ENCODE results near the gene LYPD5. TPM values are rescaled to one million over a fixed set of nuclear protein-coding genes. Genes with fewer than 3 reads are reported as not detected.

LYPD5 gene
- polyA plus RNA-seq, 1 donor from 2014 or later: not detected

DNA sequence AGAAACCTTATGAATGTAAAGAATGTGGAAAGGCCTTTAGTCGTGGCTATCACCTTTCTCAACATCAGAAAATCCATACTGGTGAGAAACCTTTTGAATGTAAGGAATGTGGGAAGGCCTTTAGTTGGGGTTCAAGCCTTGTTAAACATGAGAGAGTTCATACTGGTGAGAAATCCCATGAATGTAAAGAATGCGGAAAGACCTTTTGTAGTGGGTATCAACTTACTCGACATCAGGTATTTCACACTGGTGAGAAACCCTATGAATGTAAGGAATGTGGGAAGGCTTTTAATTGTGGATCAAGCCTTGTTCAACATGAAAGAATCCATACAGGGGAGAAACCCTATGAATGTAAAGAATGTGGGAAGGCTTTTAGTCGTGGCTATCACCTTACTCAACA lies 45.6 kb upstream of the LYPD5 start:
- Histone ChIP-seq H2AFZ (ENCODE audit: low read depth, low read length) (no peak overlapping the region), H3K79me2 (replicated peaks; ENCODE audit: insufficient read depth, low read length) (no peaks in the 10 kb centered on the region), H3K27me3 (ENCODE audit: insufficient read depth, low read depth, low read length) (no peaks in the 10 kb centered on the region), H3K36me3 (ENCODE audit: insufficient read depth, low read length) (peaks cover 10% of the 10 kb centered on the region), H3K9ac (ENCODE audit: low read length) (no peak overlapping the region), H3K27ac (ENCODE audit: low read length) (no peak overlapping the region), H4K20me1 (ENCODE audit: insufficient read depth) (no peaks in the 10 kb centered on the region), H3K4me3 (ENCODE audit: low read length) (no peak overlapping the region), H3F3A (ENCODE audit: insufficient read depth, low read length, poor library complexity, severe bottlenecking) (no peaks in the 10 kb centered on the region), H3K9me3 (ENCODE audit: low read length) (peaks cover 31% of the 10 kb centered on the region), H3K4me2 (ENCODE audit: low read length) (no peak overlapping the region), H3K9me2 (ENCODE audit: insufficient read depth, low read length) (no peaks in the 10 kb centered on the region)
- TF ChIP-seq, protein P1, sequence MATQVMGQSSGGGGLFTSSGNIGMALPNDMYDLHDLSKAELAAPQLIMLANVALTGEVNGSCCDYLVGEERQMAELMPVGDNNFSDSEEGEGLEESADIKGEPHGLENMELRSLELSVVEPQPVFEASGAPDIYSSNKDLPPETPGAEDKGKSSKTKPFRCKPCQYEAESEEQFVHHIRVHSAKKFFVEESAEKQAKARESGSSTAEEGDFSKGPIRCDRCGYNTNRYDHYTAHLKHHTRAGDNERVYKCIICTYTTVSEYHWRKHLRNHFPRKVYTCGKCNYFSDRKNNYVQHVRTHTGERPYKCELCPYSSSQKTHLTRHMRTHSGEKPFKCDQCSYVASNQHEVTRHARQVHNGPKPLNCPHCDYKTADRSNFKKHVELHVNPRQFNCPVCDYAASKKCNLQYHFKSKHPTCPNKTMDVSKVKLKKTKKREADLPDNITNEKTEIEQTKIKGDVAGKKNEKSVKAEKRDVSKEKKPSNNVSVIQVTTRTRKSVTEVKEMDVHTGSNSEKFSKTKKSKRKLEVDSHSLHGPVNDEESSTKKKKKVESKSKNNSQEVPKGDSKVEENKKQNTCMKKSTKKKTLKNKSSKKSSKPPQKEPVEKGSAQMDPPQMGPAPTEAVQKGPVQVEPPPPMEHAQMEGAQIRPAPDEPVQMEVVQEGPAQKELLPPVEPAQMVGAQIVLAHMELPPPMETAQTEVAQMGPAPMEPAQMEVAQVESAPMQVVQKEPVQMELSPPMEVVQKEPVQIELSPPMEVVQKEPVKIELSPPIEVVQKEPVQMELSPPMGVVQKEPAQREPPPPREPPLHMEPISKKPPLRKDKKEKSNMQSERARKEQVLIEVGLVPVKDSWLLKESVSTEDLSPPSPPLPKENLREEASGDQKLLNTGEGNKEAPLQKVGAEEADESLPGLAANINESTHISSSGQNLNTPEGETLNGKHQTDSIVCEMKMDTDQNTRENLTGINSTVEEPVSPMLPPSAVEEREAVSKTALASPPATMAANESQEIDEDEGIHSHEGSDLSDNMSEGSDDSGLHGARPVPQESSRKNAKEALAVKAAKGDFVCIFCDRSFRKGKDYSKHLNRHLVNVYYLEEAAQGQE (IDR thresholded peaks at IDR 0.05; ENCODE audit: borderline replicate concordance): no peak
- TF ChIP-seq EZH2 (IDR thresholded peaks at IDR 0.05; ENCODE audit: borderline replicate concordance, insufficient read depth, low read length, poor library complexity, severe bottlenecking): no peak
- TF ChIP-seq RAD21 (conservative IDR thresholded peaks at IDR 0.05): no peak
- no peak for TF ChIP-seq MXI1 (conservative IDR thresholded peaks at IDR 0.05; ENCODE audit: poor library complexity, severe bottlenecking)
- no peak for TF ChIP-seq POLR2AphosphoS5 (IDR thresholded peaks at IDR 0.05)
- no peak for TF ChIP-seq TAF1 (IDR thresholded peaks at IDR 0.05; ENCODE audit: low read depth)
- TF ChIP-seq, protein P2, sequence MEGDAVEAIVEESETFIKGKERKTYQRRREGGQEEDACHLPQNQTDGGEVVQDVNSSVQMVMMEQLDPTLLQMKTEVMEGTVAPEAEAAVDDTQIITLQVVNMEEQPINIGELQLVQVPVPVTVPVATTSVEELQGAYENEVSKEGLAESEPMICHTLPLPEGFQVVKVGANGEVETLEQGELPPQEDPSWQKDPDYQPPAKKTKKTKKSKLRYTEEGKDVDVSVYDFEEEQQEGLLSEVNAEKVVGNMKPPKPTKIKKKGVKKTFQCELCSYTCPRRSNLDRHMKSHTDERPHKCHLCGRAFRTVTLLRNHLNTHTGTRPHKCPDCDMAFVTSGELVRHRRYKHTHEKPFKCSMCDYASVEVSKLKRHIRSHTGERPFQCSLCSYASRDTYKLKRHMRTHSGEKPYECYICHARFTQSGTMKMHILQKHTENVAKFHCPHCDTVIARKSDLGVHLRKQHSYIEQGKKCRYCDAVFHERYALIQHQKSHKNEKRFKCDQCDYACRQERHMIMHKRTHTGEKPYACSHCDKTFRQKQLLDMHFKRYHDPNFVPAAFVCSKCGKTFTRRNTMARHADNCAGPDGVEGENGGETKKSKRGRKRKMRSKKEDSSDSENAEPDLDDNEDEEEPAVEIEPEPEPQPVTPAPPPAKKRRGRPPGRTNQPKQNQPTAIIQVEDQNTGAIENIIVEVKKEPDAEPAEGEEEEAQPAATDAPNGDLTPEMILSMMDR (IDR thresholded peaks at IDR 0.05; ENCODE audit: poor library complexity, severe bottlenecking): no peak

DNA sequence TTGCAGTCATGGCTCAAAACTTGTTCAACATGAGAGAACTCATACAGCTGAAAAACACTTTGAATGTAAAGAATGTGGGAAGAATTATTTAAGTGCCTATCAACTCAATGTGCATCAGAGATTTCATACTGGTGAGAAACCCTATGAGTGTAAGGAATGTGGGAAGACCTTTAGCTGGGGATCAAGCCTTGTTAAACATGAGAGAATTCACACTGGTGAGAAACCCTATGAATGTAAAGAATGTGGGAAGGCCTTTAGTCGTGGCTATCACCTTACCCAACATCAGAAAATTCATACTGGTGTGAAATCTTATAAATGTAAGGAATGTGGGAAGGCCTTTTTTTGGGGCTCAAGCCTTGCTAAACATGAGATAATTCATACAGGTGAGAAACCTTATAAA lies 45.0 kb upstream of the LYPD5 start:
- no peaks in the 10 kb centered on the region for H4K20me1 ChIP-seq (ENCODE audit: insufficient read depth)
- no peaks in the 10 kb centered on the region for H3K27me3 ChIP-seq (ENCODE audit: insufficient read depth, low read depth, low read length)
- no peak overlapping the region for H3K4me3 ChIP-seq (ENCODE audit: low read length)
- TF ChIP-seq TAF1 (IDR thresholded peaks at IDR 0.05; ENCODE audit: low read depth) (no peak), MXI1 (conservative IDR thresholded peaks at IDR 0.05; ENCODE audit: poor library complexity, severe bottlenecking) (no peak), EP300 (conservative IDR thresholded peaks at IDR 0.05; ENCODE audit: poor library complexity, severe bottlenecking) (no peak), POLR2AphosphoS5 (IDR thresholded peaks at IDR 0.05) (no peak), EZH2 (IDR thresholded peaks at IDR 0.05; ENCODE audit: borderline replicate concordance, insufficient read depth, low read length, poor library complexity, severe bottlenecking) (no peak)
- TF ChIP-seq, protein P1 (IDR thresholded peaks at IDR 0.05; ENCODE audit: borderline replicate concordance): no peak
- H3K79me2 ChIP-seq (replicated peaks; ENCODE audit: insufficient read depth, low read length): no peaks in the 10 kb centered on the region
- H3K9me2 ChIP-seq (ENCODE audit: insufficient read depth, low read length): no peaks in the 10 kb centered on the region
- H3F3A ChIP-seq (ENCODE audit: insufficient read depth, low read length, poor library complexity, severe bottlenecking): no peaks in the 10 kb centered on the region
- H3K4me2 ChIP-seq (ENCODE audit: low read length): no peak overlapping the region
- H3K9me3 ChIP-seq (ENCODE audit: low read length): peaks cover 31% of the 10 kb centered on the region
- H3K27ac ChIP-seq (ENCODE audit: low read length): no peak overlapping the region
- H2AFZ ChIP-seq (ENCODE audit: low read depth, low read length): no peak overlapping the region
- no peak overlapping the region for H3K9ac ChIP-seq (ENCODE audit: low read length)
- peaks cover 13% of the 10 kb centered on the region for H3K36me3 ChIP-seq (ENCODE audit: insufficient read depth, low read length)

Measured in neural cell (in vitro differentiated cells).